Prostate gland (tissue), 2 donors: ENCODE results near the gene EHD1. TPM values are rescaled to one million over a fixed set of nuclear protein-coding genes. Genes with fewer than 3 reads are reported as not detected.

Experiments used
- DNase-seq: peaks from one replicate; pipeline ENCODE4 v3.0.0-alpha.2; 2019; ENCODE audit warnings: low spot score
- H3K27ac ChIP-seq, 2 donors: fragments of 200-600 bp; sonication (generic); 2 replicates each; pipeline ENCODE4 v1.5.1; 2017 to 2019
- H3K27me3 ChIP-seq: fragments of 200-600 bp; sonication (generic); replicated peaks from 2 replicates; pipeline ENCODE4 v1.5.1; 2019; ENCODE audit not compliant: insufficient read depth
- H3K36me3 ChIP-seq, 2 donors: fragments of 200-600 bp; sonication (generic); 1 replicate in 1 of 2; 2 replicates in 1 of 2; pipeline versions ENCODE4 v1.5.1 to v1.8.1; 2017 to 2019
- H3K4me1 ChIP-seq: fragments of 200-600 bp; sonication (generic); replicated peaks from 2 replicates; pipeline ENCODE4 v1.5.1; 2019
- H3K4me3 ChIP-seq, 2 donors: fragments of 200-600 bp; sonication (generic); 2 replicates each; pipeline ENCODE4 v1.5.1; 2017 to 2019
- H3K9me3 ChIP-seq: fragments of 200-600 bp; sonication (generic); 2 replicates; pipeline ENCODE4 v1.5.1; 2017
- CTCF ChIP-seq, 4 experiments: fragments of 200-600 bp in 2 of 4; fragments of 450-650 bp in 2 of 4; sonication (generic) in 2 of 4; IDR thresholded peaks; 1 replicate in 3 of 4; 2 replicates in 1 of 4; pipeline ENCODE4 v1.5.1; 2016 to 2019; ENCODE audit warnings: antibody characterized with exemption in 4 of 4, mild to moderate bottlenecking in 2 of 4, moderate library complexity in 2 of 4
- POLR2A ChIP-seq: fragments of 450-650 bp; IDR thresholded peaks from one replicate; pipeline ENCODE4 v1.6.1; 2016; ENCODE audit warnings: antibody characterized with exemption, mild to moderate bottlenecking
- POLR2AphosphoS5 ChIP-seq: sonication (generic); formaldehyde crosslinking; IDR thresholded peaks from one replicate; pipeline ENCODE4 v1.6.1; 2017; ENCODE audit warnings: antibody characterized with exemption
- WGBS: methylation state at CpG from one replicate; pipeline ENCODE4 v1.1.5; 2018; 5-methylcytosine and 5-hydroxymethylcytosine counted together
- intact Hi-C: fragments of 100-400 bp; cut with DNase I; formaldehyde crosslinking; loops from one replicate; pipeline ENCODE4 v1.14.2; 2022
- total RNA-seq, 2 donors: library from RNA; depleted of rRNA; stranded (reverse); fragments of >200 nt; gene quantifications; one replicate each; pipeline ENCODE4 v1.1.0, GENCODE V29; 2016

The EHD1 gene
- total RNA-seq, 2 donors from 2014 or later: 38.8 to 104 TPM

- Histone ChIP-seq H3K4me1 (peaks cover 7% of the 10 kb centered on the region), H3K27ac (peak within 1 kb of the TSS; percentile 91 to 96), H3K36me3 (no peaks in the 10 kb centered on the region), H3K4me3 (peak within 1 kb of the TSS; percentile 97 to 98), H3K27me3 (no peaks in the 10 kb centered on the region), H3K9me3 (no peaks in the 10 kb centered on the region)
- TF ChIP-seq POLR2A (peak; percentile 78), POLR2AphosphoS5 (peak; percentile 89), CTCF (IDR thresholded peaks at IDR 0.05) (peak in 2 of 4 experiments; percentile 12 to 31)
- intact Hi-C loops: no loop called here
- peak; percentile 93 for DNase-seq
- 2% methylated on average over 47 of the region's 47 CpGs for WGBS
These were observed 45.8 kb upstream of the EHD1 start, which contains the start of gene PPP2R5B for GRCh38 chr11:64923944-64924909. TSS of gene PPP2R5B (plus strand) at chr11:64924689. CDS start at chr11:64925735, 1,046 bp downstream.

GRCh38 chr11:64923151-64923661, 44.8 kb upstream of the EHD1 start:
- no peak for DNase-seq
- no peak for TF ChIP-seq CTCF (IDR thresholded peaks at IDR 0.05)
- no peak for TF ChIP-seq POLR2A
- no peak for TF ChIP-seq POLR2AphosphoS5
- WGBS: 93% methylated on average over 11 of the region's 11 CpGs
- Histone ChIP-seq H3K36me3 (no peaks in the 10 kb centered on the region), H3K27ac (no peak overlapping the region), H3K27me3 (no peaks in the 10 kb centered on the region), H3K4me3 (no peak overlapping the region), H3K9me3 (no peaks in the 10 kb centered on the region), H3K4me1 (peaks cover 10% of the 10 kb centered on the region)
- intact Hi-C loops: no loop called here

- H3K27ac ChIP-seq: no peak overlapping the region
- H3K9me3 ChIP-seq: no peaks in the 10 kb centered on the region
- H3K4me1 ChIP-seq: peaks cover 12% of the 10 kb centered on the region
- H3K4me3 ChIP-seq: no peak overlapping the region
- no peak for DNase-seq
- no peaks in the 10 kb centered on the region for H3K36me3 ChIP-seq
- intact Hi-C loops: no loop called here
- WGBS: 48% methylated on average over 3 of the region's 3 CpGs
- TF ChIP-seq POLR2A: no peak
- no peak for TF ChIP-seq CTCF (IDR thresholded peaks at IDR 0.05)
- TF ChIP-seq POLR2AphosphoS5: no peak
- no peaks in the 10 kb centered on the region for H3K27me3 ChIP-seq
These were observed 43.0 kb upstream of the EHD1 start for GRCh38 chr11:64921384-64921783.

- 68% methylated on average over 2 of the region's 2 CpGs for WGBS
- no peak for DNase-seq
- intact Hi-C loops: no loop called here
- no peak overlapping the region for H3K4me3 ChIP-seq
- peaks cover 16% of the 10 kb centered on the region for H3K4me1 ChIP-seq
- no peaks in the 10 kb centered on the region for H3K36me3 ChIP-seq
- H3K27me3 ChIP-seq: no peaks in the 10 kb centered on the region
- TF ChIP-seq POLR2A: no peak
- TF ChIP-seq CTCF (IDR thresholded peaks at IDR 0.05): no peak
- no peak for TF ChIP-seq POLR2AphosphoS5
- H3K27ac ChIP-seq: no peak overlapping the region
- H3K9me3 ChIP-seq: no peaks in the 10 kb centered on the region
These were observed 41.7 kb upstream of the EHD1 start for GRCh38 chr11:64920124-64920523.
